Measurements from ENCODE around the gene RC3H1.

DNA sequence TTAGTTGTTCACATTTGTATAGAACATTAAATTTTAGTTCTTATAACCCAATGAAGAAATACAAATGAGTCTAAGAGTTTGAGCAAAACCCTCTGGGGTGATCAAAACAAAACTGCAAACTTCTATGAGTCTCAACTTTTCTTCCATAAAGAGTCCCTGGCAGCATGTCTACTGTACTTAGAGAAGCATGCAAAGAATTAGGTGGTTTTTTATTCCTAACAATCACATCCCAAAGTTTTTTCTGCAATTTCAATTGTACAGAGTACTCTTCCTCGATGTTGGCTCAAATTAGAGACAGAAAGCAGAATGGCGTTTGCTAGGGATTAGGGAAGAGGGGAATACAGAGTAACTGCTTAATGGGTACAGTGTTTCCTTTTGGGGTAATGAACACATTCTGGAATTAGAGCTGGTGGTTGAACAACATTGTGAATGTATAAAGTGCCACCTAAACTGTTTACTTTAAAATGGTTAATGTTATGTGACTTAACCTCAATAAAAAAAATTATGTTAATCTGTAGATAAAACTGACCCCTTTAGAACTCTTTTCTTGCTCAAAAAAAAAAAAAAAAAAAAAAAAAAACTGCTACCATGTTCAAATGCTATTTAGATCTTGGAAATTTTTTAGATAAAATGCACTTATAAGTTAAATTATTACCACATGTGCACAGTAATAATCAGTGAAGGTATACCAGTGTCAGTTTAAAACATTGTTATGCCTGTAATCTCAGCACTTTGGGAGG is 4.8 kb downstream of the RC3H1 start:
- TF ChIP-seq, protein P1, sequence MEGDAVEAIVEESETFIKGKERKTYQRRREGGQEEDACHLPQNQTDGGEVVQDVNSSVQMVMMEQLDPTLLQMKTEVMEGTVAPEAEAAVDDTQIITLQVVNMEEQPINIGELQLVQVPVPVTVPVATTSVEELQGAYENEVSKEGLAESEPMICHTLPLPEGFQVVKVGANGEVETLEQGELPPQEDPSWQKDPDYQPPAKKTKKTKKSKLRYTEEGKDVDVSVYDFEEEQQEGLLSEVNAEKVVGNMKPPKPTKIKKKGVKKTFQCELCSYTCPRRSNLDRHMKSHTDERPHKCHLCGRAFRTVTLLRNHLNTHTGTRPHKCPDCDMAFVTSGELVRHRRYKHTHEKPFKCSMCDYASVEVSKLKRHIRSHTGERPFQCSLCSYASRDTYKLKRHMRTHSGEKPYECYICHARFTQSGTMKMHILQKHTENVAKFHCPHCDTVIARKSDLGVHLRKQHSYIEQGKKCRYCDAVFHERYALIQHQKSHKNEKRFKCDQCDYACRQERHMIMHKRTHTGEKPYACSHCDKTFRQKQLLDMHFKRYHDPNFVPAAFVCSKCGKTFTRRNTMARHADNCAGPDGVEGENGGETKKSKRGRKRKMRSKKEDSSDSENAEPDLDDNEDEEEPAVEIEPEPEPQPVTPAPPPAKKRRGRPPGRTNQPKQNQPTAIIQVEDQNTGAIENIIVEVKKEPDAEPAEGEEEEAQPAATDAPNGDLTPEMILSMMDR (IDR thresholded peaks at IDR 0.05), result no peak
- TF ChIP-seq POLR2A (IDR thresholded peaks at IDR 0.05) (no peak), POLR2AphosphoS5 (IDR thresholded peaks at IDR 0.05) (no peak)

All from gastroesophageal sphincter (tissue), 3 donors.